Measurements from ENCODE around the gene AMIGO2.
A peak's percentile ranks its signal among the peaks of the same experiment; 100 is the strongest.

Gene AMIGO2

DNA sequence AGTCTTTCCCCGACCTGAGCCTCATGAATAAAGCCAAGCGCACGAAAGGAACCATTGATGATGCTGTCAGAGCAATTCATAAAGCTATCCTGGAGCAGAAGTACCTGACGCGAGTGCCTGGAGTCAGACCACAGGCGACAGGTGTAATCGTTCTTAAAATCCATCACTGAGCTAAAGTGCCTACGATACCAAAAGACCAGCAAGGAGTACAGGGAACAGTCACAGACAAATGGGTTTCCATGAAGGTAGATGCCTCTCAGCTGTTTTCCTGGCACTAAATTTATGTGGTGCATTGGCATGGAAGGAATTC is 1.7 kb downstream of the AMIGO2 start:
- CTCF ChIA-PET: interaction anchor here (0.7 to 3.6 kb wide), 7 partner anchors 7 to 320 kb away, joined by 3 to 28 read pairs (median 6); no protein-coding TSS in a partner anchor
- TF ChIP-seq, protein P1, sequence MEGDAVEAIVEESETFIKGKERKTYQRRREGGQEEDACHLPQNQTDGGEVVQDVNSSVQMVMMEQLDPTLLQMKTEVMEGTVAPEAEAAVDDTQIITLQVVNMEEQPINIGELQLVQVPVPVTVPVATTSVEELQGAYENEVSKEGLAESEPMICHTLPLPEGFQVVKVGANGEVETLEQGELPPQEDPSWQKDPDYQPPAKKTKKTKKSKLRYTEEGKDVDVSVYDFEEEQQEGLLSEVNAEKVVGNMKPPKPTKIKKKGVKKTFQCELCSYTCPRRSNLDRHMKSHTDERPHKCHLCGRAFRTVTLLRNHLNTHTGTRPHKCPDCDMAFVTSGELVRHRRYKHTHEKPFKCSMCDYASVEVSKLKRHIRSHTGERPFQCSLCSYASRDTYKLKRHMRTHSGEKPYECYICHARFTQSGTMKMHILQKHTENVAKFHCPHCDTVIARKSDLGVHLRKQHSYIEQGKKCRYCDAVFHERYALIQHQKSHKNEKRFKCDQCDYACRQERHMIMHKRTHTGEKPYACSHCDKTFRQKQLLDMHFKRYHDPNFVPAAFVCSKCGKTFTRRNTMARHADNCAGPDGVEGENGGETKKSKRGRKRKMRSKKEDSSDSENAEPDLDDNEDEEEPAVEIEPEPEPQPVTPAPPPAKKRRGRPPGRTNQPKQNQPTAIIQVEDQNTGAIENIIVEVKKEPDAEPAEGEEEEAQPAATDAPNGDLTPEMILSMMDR (IDR thresholded peaks at IDR 0.05; ENCODE audit: insufficient read depth, low read length, missing control alignments): no peak
- no peak for DNase-seq (ENCODE audit: low read depth, low spot score)
- H3K4me3 ChIP-seq (ENCODE audit: low read depth, low read length): peak overlapping the region; percentile 85
- POLR2A ChIA-PET: interaction anchor here (1.5 to 1.7 kb wide), 2 partner anchors 204 to 225 kb away, joined by 4 to 5 read pairs; no protein-coding TSS in a partner anchor

DNA sequence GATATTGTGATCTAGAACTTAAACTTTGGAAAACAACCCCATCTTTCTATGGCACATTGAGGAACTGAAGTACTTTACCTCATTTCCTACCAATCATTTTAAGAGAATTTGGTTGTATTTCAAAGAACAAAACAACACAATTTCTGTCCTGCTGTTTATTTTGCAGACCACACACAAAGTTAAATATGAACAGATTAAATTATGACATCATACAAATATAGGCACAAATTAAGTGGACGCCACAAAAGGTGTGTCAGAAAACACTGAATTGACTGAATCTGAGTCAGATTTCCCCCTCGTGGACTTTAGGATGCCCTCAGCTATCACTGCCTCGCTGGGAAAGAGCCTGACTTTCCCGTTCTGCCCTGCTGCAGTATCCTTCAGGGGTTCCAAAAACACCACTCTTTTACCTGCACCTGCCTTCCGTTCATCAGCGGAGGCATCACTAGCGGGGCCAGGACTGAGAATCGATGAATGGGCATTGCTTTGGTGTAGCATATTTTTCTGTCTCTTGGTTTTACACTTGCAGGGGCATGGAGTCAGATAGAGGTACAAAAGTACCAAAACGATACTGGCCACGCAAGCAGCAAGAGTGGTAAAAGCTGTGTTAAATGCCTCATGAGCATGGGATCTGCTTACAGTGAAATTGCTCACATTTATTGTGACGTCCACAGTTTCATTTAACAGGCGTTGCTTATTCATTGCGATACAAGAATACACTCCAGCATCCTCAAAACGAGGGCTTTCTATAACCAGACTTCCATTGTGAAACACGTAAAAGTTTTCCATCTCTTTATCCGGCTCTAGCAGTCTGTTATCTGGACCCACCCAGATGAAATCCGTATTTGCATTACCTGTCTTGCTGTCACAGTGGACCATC is 2.3 kb downstream of the AMIGO2 start:
- no peak for DNase-seq (ENCODE audit: low read depth, low spot score)
- ChIA-PET CTCF (interaction anchor here (1.3 to 3.6 kb wide), 4 partner anchors 7 to 320 kb away, joined by 5 to 28 read pairs (median 8); no protein-coding TSS in a partner anchor), POLR2A (interaction anchor here (1.5 kb wide), 1 partner anchor 205 kb away, joined by 4 read pairs; no protein-coding TSS in a partner anchor)
- TF ChIP-seq, protein P1 (IDR thresholded peaks at IDR 0.05; ENCODE audit: insufficient read depth, low read length, missing control alignments): no peak
- H3K4me3 ChIP-seq (ENCODE audit: low read depth, low read length): peak overlapping the region; percentile 85

DNA sequence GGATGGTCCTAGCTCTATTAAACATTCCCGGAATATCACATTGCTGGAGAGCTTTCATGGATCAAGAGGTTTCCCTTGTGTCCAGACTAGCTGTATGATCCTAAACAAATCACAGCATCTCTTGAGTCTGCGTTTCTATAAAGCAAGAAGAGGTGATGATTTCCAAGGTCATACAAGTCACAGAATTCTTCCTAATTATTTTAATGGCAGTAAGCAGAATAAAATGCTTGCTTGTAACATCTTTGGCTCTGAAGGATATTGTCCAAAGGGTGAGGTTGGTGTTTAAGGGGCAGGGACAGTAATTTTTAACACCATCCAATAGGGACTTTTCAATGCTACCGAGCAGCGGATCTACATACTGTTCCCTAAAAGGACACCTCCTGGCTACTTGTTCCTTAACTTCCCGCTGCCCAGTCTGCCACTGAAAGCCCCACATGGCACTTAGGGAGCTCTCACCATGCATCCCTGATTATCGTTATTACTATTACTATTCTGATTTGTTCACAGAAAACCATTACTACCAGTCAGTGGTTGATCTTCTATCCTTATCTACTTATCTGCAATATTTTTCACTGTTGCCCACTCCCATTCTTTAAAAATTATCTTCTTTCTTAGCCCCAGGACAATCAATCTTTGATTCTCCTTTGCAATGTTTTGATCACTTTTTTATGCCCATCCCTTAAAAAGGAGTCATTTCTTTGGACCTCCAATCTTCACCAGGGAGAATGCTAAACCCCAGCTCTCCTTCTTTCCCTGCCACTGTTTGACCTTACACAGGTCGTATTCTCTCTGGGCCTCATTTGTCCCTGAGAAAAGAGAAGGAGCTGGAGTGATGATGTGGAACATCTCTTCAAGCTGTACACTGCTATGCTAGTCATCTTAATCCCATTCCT is 4.3 kb downstream of the AMIGO2 start:
- no peak for DNase-seq (ENCODE audit: low read depth, low spot score)
- CTCF ChIA-PET: interaction anchor here (0.5 to 1.5 kb wide), 2 partner anchors 43 to 1332 kb away, joined by 3 read pairs; no protein-coding TSS in a partner anchor
- TF ChIP-seq, protein P1 (IDR thresholded peaks at IDR 0.05; ENCODE audit: insufficient read depth, low read length, missing control alignments): no peak
- POLR2A ChIA-PET: no interaction called here
- no peak overlapping the region for H3K4me3 ChIP-seq (ENCODE audit: low read depth, low read length)

DNA sequence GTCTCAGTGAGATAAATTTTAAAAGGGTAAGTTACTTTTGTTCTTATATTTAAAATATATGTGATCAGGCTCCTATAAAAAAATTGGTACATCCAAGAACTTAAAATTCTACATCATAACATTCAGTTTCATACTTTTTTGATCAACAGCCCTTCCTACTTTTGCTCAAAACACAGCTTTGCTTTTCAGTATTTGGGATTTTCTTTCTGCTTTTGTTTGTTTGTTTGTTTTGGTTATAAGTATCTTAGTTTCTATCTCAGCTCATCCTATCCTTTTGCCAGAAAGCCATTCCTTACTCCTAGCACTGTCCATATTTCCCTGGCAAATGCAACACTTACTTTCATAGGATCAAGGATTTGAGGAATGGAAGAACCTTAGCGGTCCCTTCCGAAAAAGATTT is 5.0 kb downstream of the AMIGO2 start:
- DNase-seq (ENCODE audit: low read depth, low spot score): no peak
- H3K4me3 ChIP-seq (ENCODE audit: low read depth, low read length): no peak overlapping the region
- ChIA-PET POLR2A (no interaction called here), CTCF (interaction anchor here (1.5 kb wide), 1 partner anchor 42 kb away, joined by 3 read pairs; no protein-coding TSS in a partner anchor)
- TF ChIP-seq, protein P1 (IDR thresholded peaks at IDR 0.05; ENCODE audit: insufficient read depth, low read length, missing control alignments): no peak

DNA sequence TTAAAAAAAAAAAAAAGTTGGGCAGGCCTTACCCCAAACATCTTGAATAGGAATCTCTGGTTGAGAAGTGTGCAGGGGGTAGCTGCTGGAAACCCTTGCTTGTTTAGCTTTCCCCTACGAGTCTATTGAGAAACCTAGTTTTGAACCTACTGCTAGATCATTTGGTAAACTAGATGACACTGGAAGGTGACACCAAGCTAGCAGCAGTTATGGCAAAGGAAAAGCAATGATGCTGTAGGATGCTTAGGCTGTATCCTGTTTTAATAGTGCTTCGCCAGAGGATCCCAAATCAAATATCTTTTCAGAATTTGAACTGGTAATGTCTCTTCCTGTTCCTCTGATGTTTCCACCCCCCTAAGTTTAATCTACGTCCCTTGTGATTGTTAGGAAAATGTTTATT is 5.8 kb downstream of the AMIGO2 start:
- TF ChIP-seq, protein P1 (IDR thresholded peaks at IDR 0.05; ENCODE audit: insufficient read depth, low read length, missing control alignments): no peak
- CTCF ChIA-PET: interaction anchor here (0.7 to 1.5 kb wide), 3 partner anchors 40 to 708 kb away, joined by 3 read pairs; no protein-coding TSS in a partner anchor
- POLR2A ChIA-PET: no interaction called here
- no peak for DNase-seq (ENCODE audit: low read depth, low spot score)
- no peak overlapping the region for H3K4me3 ChIP-seq (ENCODE audit: low read depth, low read length)
